A549 (cell line): Measurements from ENCODE around the gene KCNN4.

Experiments
- CBX8 ChIP-seq: fragments of 200-600 bp; sonication (generic); IDR thresholded peaks from 2 replicates; pipeline ENCODE4 v1.6.1; 2016
- EP300 ChIP-seq, 2 experiments: fragments of >200 bp; sonication (Bioruptor Twin); formaldehyde crosslinking; IDR thresholded peaks; 2 replicates in 1 of 2; 3 replicates in 1 of 2; pipeline ENCODE4 v1.6.1; 2016 to 2017
- HDAC2 ChIP-seq: fragments of 200-600 bp; sonication (generic); IDR thresholded peaks from 2 replicates; pipeline ENCODE4 v1.6.1; 2016
- MAFK ChIP-seq: fragments of 450-650 bp; IDR thresholded peaks from 2 replicates; pipeline ENCODE4 v1.6.1; 2014; ENCODE audit not compliant: partially characterized antibody
- MAZ ChIP-seq: fragments of 150-350 bp; IDR thresholded peaks from 2 replicates; pipeline ENCODE4 v1.6.1; 2014; ENCODE audit warnings: antibody characterized with exemption, low read depth, low read length, borderline replicate concordance
- POLR2A ChIP-seq: IDR thresholded peaks from 2 replicates; pipeline ENCODE4 v1.6.1; 2012; ENCODE audit warnings: mild to moderate bottlenecking, low read length
- RAD21 ChIP-seq, 2 experiments: fragments of >200 bp in 1 of 2; sonication (Bioruptor Twin) in 1 of 2; formaldehyde crosslinking in 1 of 2; IDR thresholded peaks in 1 of 2; conservative IDR thresholded peaks in 1 of 2; 2 replicates in 1 of 2; 3 replicates in 1 of 2; pipeline ENCODE4 v1.6.1; 2012 to 2018; ENCODE audit warnings: inconsistent platforms in 1 of 2
- RCOR1 ChIP-seq: fragments of 150-350 bp; IDR thresholded peaks from 2 replicates; pipeline ENCODE4 v1.6.1; 2014; ENCODE audit warnings: antibody characterized with exemption, low read length, low read depth
- TF ChIP-seq, protein P1 (sequence below): fragments of 200-600 bp; sonication (generic); IDR thresholded peaks from 2 replicates; pipeline ENCODE4 v1.6.1; 2016; ENCODE audit warnings: antibody characterized with exemption, mild to moderate bottlenecking, moderate library complexity
- TF ChIP-seq, protein P2 (sequence below): fragments of >200 bp; sonication (Bioruptor Twin); formaldehyde crosslinking; IDR thresholded peaks from 3 replicates; pipeline ENCODE4 v1.5.1; 2016
- TF ChIP-seq, protein P3 (sequence below): fragments of 250-450 bp; sonication (Bioruptor Pico); IDR thresholded peaks from 2 replicates; pipeline ENCODE4 v1.5.0; 2021; ENCODE audit warnings: mild to moderate bottlenecking, moderate library complexity, borderline replicate concordance

DNA sequence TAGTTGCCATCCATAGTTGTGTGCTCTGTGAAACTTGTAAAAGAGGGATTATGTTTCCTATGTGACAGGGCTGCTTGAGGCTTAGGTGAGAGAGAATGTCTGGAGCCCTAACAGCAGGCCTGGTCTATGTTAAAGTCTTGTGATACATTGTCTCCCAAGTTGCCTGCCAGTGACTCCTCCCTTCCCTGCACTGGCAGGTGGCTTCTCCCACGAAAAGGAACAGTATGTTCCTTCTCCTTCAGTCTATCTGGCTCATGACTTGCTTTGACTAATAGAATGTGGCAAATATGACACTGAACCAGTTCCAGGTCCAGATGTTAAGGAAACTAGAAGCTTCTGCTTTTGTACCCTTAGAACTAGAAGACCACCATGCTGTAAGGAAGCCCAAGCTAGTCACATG, 5.9 kb upstream of the KCNN4 start:
- TF ChIP-seq, protein P1, sequence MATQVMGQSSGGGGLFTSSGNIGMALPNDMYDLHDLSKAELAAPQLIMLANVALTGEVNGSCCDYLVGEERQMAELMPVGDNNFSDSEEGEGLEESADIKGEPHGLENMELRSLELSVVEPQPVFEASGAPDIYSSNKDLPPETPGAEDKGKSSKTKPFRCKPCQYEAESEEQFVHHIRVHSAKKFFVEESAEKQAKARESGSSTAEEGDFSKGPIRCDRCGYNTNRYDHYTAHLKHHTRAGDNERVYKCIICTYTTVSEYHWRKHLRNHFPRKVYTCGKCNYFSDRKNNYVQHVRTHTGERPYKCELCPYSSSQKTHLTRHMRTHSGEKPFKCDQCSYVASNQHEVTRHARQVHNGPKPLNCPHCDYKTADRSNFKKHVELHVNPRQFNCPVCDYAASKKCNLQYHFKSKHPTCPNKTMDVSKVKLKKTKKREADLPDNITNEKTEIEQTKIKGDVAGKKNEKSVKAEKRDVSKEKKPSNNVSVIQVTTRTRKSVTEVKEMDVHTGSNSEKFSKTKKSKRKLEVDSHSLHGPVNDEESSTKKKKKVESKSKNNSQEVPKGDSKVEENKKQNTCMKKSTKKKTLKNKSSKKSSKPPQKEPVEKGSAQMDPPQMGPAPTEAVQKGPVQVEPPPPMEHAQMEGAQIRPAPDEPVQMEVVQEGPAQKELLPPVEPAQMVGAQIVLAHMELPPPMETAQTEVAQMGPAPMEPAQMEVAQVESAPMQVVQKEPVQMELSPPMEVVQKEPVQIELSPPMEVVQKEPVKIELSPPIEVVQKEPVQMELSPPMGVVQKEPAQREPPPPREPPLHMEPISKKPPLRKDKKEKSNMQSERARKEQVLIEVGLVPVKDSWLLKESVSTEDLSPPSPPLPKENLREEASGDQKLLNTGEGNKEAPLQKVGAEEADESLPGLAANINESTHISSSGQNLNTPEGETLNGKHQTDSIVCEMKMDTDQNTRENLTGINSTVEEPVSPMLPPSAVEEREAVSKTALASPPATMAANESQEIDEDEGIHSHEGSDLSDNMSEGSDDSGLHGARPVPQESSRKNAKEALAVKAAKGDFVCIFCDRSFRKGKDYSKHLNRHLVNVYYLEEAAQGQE: no peak
- TF ChIP-seq CBX8 (no peak), POLR2A (no peak), MAFK (no peak), HDAC2 (no peak), EP300 (IDR thresholded peaks at IDR 0.05) (no peak), MAZ (no peak), RCOR1 (no peak), RAD21 (conservative IDR thresholded peaks at IDR 0.05 in 1 of 2, IDR thresholded peaks at IDR 0.05 in 1 of 2) (no peak)
- TF ChIP-seq, protein P2, sequence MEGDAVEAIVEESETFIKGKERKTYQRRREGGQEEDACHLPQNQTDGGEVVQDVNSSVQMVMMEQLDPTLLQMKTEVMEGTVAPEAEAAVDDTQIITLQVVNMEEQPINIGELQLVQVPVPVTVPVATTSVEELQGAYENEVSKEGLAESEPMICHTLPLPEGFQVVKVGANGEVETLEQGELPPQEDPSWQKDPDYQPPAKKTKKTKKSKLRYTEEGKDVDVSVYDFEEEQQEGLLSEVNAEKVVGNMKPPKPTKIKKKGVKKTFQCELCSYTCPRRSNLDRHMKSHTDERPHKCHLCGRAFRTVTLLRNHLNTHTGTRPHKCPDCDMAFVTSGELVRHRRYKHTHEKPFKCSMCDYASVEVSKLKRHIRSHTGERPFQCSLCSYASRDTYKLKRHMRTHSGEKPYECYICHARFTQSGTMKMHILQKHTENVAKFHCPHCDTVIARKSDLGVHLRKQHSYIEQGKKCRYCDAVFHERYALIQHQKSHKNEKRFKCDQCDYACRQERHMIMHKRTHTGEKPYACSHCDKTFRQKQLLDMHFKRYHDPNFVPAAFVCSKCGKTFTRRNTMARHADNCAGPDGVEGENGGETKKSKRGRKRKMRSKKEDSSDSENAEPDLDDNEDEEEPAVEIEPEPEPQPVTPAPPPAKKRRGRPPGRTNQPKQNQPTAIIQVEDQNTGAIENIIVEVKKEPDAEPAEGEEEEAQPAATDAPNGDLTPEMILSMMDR: no peak
- TF ChIP-seq, protein P3, sequence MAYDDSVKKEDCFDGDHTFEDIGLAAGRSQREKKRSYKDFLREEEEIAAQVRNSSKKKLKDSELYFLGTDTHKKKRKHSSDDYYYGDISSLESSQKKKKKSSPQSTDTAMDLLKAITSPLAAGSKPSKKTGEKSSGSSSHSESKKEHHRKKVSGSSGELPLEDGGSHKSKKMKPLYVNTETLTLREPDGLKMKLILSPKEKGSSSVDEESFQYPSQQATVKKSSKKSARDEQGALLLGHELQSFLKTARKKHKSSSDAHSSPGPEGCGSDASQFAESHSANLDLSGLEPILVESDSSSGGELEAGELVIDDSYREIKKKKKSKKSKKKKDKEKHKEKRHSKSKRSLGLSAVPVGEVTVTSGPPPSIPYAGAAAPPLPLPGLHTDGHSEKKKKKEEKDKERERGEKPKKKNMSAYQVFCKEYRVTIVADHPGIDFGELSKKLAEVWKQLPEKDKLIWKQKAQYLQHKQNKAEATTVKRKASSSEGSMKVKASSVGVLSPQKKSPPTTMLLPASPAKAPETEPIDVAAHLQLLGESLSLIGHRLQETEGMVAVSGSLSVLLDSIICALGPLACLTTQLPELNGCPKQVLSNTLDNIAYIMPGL (CRISPR knock-in tag): no peak
